PFSK-1 (cell line): ENCODE data around the gene RMI1.

ENCODE experiments used
- POLR2AphosphoS5 ChIP-seq: IDR thresholded peaks from 2 replicates; pipeline ENCODE4 v1.6.1; 2012; ENCODE audit warnings: low read depth, mild to moderate bottlenecking, control low read depth, low read length, moderate library complexity
- REST ChIP-seq, 2 experiments: IDR thresholded peaks; 2 replicates each; pipeline versions ENCODE4 v1.6.1 to v1.8.0; 2011 to 2012; ENCODE audit warnings: low read depth in 2 of 2, low read length in 2 of 2, control low read depth in 1 of 2, inconsistent platforms in 1 of 2, mild to moderate bottlenecking in 1 of 2, moderate library complexity in 1 of 2; ENCODE audit not compliant: insufficient read depth in 1 of 2

GRCh38 chr9:83937861-83938455, 42.6 kb upstream of the RMI1 start:
- TF ChIP-seq POLR2AphosphoS5 (no peak), REST (IDR thresholded peaks at IDR 0.05; ENCODE audit: insufficient read depth in 1 of 2, low read depth in 2 of 2, low read length in 2 of 2) (no peak)
